Colonic mucosa (tissue), 4 donors: ENCODE results near the gene LUZP2. TPM values are rescaled to one million over a fixed set of nuclear protein-coding genes. Genes with fewer than 3 reads are reported as not detected.

Source experiments
- DNase-seq: peaks from one replicate; pipeline ENCODE4 v3.0.0-alpha.2; 2020
- H3K27ac ChIP-seq: fragments of 200-600 bp; one replicate; pipeline ENCODE4 v1.8.0; 2021
- H3K27me3 ChIP-seq: fragments of 200-600 bp; one replicate; pipeline ENCODE4 v1.8.0; 2021
- H3K36me3 ChIP-seq: fragments of 200-600 bp; one replicate; pipeline ENCODE4 v1.8.0; 2021
- H3K4me1 ChIP-seq: fragments of 200-600 bp; one replicate; pipeline ENCODE4 v1.8.0; 2021; ENCODE audit warnings: mild to moderate bottlenecking
- H3K4me3 ChIP-seq: fragments of 200-600 bp; one replicate; pipeline ENCODE4 v1.8.0; 2021
- H3K9ac ChIP-seq, 2 donors: one replicate each; pipeline ENCODE4 v1.7.0; 2013; ENCODE audit warnings: control low read depth in 2 of 2, low read depth in 2 of 2, low read length in 2 of 2
- H3K9me3 ChIP-seq: fragments of 200-600 bp; one replicate; pipeline ENCODE4 v1.8.0; 2021
- CTCF ChIP-seq: fragments of 200-600 bp; IDR thresholded peaks from one replicate; pipeline ENCODE4 v1.8.0; 2022; ENCODE audit warnings: antibody characterized with exemption, mild to moderate bottlenecking
- intact Hi-C: fragments of 100-400 bp; cut with DNase I; formaldehyde crosslinking; loops from one replicate; pipeline ENCODE4 v1.14.1; 2022
- total RNA-seq, 2 donors: library from RNA; stranded (reverse); fragmentation: NEBNext Ultra II Directional in 1 of 2; extraction: Animal tissue kit (Norgen Biotek cat#: 25700) in 1 of 2; gene quantifications; one replicate each; pipeline ENCODE4 v1.2.1, GENCODE V29; 2021
- donor health status: healthy.
- donor health status: DM: no; HTN: no; CAD: no.
- donor health status: DM: no; HTN: no; CAD: no.

Gene LUZP2
- total RNA-seq, 2 donors from 2014 or later, result 0.57 to 1.3 TPM

- no peak overlapping the region for H3K4me3 ChIP-seq
- DNase-seq, result no peak
- H3K27me3 ChIP-seq, result no peaks in the 10 kb centered on the region
- intact Hi-C loops, result no loop called here
- H3K4me1 ChIP-seq, result no peaks in the 10 kb centered on the region
- TF ChIP-seq CTCF, result no peak
- H3K36me3 ChIP-seq, result no peaks in the 10 kb centered on the region
- H3K27ac ChIP-seq, result no peak overlapping the region
- no peaks in the 10 kb centered on the region for H3K9me3 ChIP-seq
- no peak overlapping the region for H3K9ac ChIP-seq
Measured at GRCh38 chr11:24587635-24588034, 90.8 kb downstream of the LUZP2 start.

- Histone ChIP-seq H3K36me3 (no peaks in the 10 kb centered on the region), H3K4me3 (no peak overlapping the region), H3K27me3 (no peaks in the 10 kb centered on the region), H3K4me1 (no peaks in the 10 kb centered on the region), H3K27ac (no peak overlapping the region), H3K9ac (no peak overlapping the region), H3K9me3 (no peaks in the 10 kb centered on the region)
- TF ChIP-seq CTCF, result no peak
- intact Hi-C loops, result no loop called here
- DNase-seq, result no peak
Measured at GRCh38 chr11:24588081-24588480, 91.2 kb downstream of the LUZP2 start.

- Histone ChIP-seq H3K27me3 (no peaks in the 10 kb centered on the region), H3K9ac (no peak overlapping the region), H3K36me3 (no peaks in the 10 kb centered on the region), H3K9me3 (no peaks in the 10 kb centered on the region), H3K4me1 (no peaks in the 10 kb centered on the region), H3K4me3 (no peak overlapping the region), H3K27ac (no peak overlapping the region)
- TF ChIP-seq CTCF, result no peak
- intact Hi-C loops, result no loop called here
- no peak for DNase-seq
Measured at GRCh38 chr11:24589064-24589463, 92.2 kb downstream of the LUZP2 start.

GRCh38 chr11:24591283-24591682 lies 94.4 kb downstream of the LUZP2 start:
- H3K9ac ChIP-seq, result no peak overlapping the region
- DNase-seq, result no peak

GRCh38 chr11:24592360-24592759 lies 95.5 kb downstream of the LUZP2 start:
- no peak overlapping the region for H3K27ac ChIP-seq
- H3K9ac ChIP-seq, result no peak overlapping the region
- DNase-seq, result no peak
- intact Hi-C loops, result no loop called here
- H3K4me3 ChIP-seq, result no peak overlapping the region
- H3K27me3 ChIP-seq, result no peaks in the 10 kb centered on the region
- H3K9me3 ChIP-seq, result no peaks in the 10 kb centered on the region
- no peaks in the 10 kb centered on the region for H3K4me1 ChIP-seq
- no peaks in the 10 kb centered on the region for H3K36me3 ChIP-seq
- no peak for TF ChIP-seq CTCF

More at GRCh38 chr11:24591283-24591682, 94.4 kb downstream of the LUZP2 start:
- Histone ChIP-seq H3K36me3 (no peaks in the 10 kb centered on the region), H3K9me3 (no peaks in the 10 kb centered on the region), H3K4me3 (no peak overlapping the region), H3K4me1 (no peaks in the 10 kb centered on the region), H3K27me3 (no peaks in the 10 kb centered on the region), H3K27ac (no peak overlapping the region)
- intact Hi-C loops, result no loop called here
- TF ChIP-seq CTCF, result no peak

- H3K9me3 ChIP-seq, result no peaks in the 10 kb centered on the region
- no peak overlapping the region for H3K4me3 ChIP-seq
- no peak for DNase-seq
- H3K27ac ChIP-seq, result no peak overlapping the region
- H3K36me3 ChIP-seq, result no peaks in the 10 kb centered on the region
- no peak for TF ChIP-seq CTCF
- no peaks in the 10 kb centered on the region for H3K27me3 ChIP-seq
- no peaks in the 10 kb centered on the region for H3K4me1 ChIP-seq
- intact Hi-C loops, result no loop called here
- no peak overlapping the region for H3K9ac ChIP-seq
Measured at GRCh38 chr11:24593332-24593731, 96.5 kb downstream of the LUZP2 start.
